Measurements from ENCODE around the gene TEX30.

GRCh38 chr13:102758842-102759241, 14.7 kb downstream of the TEX30 start:
- TF ChIP-seq ZBTB7A (IDR thresholded peaks at IDR 0.05; ENCODE audit: low read depth) = no peak
- TF ChIP-seq, protein P1, sequence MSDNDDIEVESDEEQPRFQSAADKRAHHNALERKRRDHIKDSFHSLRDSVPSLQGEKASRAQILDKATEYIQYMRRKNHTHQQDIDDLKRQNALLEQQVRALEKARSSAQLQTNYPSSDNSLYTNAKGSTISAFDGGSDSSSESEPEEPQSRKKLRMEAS (IDR thresholded peaks at IDR 0.05) = no peak
